Heart left ventricle (tissue), 16 donors: ENCODE data around the gene NDRG3. TPM values are rescaled to one million over a fixed set of nuclear protein-coding genes. Genes with fewer than 3 reads are reported as not detected.
A peak's percentile ranks its signal among the peaks of the same experiment; 100 is the strongest.

ENCODE experiments used
- ATAC-seq, 4 donors: fragments of 200-7000 bp; cut with Tn5 transposase; one replicate each; pipeline ENCODE4 v1.9.1; 2020 to 2022; ENCODE audit warnings: moderate library complexity in 4 of 4, mild to moderate bottlenecking in 3 of 4, moderate number of reproducible peaks in 1 of 4
- DNase-seq, 5 donors: peaks; one replicate each; pipeline ENCODE4 v3.0.0-alpha.2; 2020
- H3K27ac ChIP-seq, 12 donors: fragments of 200-600 bp; sonication (generic) in 4 of 12; one replicate each; pipeline versions ENCODE4 v1.5.0 to v1.8.0; 2016 to 2022; ENCODE audit warnings: mild to moderate bottlenecking in 2 of 12
- H3K27me3 ChIP-seq, 9 donors: fragments of 200-600 bp; sonication (generic) in 2 of 9; one replicate each; pipeline versions ENCODE4 v1.5.1 to v1.8.0; 2016 to 2022; ENCODE audit warnings: mild to moderate bottlenecking in 3 of 9
- H3K36me3 ChIP-seq, 9 donors: fragments of 200-600 bp; sonication (generic) in 2 of 9; one replicate each; pipeline versions ENCODE4 v1.5.0 to v1.8.0; 2018 to 2022; ENCODE audit warnings: mild to moderate bottlenecking in 2 of 9
- H3K4me1 ChIP-seq, 12 donors: fragments of 200-600 bp; sonication (generic) in 4 of 12; one replicate each; pipeline versions ENCODE4 v1.5.0 to v1.8.0; 2016 to 2022; ENCODE audit warnings: mild to moderate bottlenecking in 3 of 12
- H3K4me3 ChIP-seq, 12 donors: fragments of 200-600 bp; sonication (generic) in 4 of 12; one replicate each; pipeline versions ENCODE4 v1.5.0 to v1.8.0; 2017 to 2022; ENCODE audit warnings: mild to moderate bottlenecking in 9 of 12, moderate library complexity in 4 of 12
- H3K9me3 ChIP-seq, 12 donors: fragments of 200-600 bp; sonication (generic) in 4 of 12; one replicate each; pipeline versions ENCODE4 v1.5.0 to v1.8.0; 2016 to 2022; ENCODE audit warnings: mild to moderate bottlenecking in 1 of 12
- CTCF ChIP-seq, 12 donors: fragments of 200-600 bp; sonication (generic) in 4 of 12; IDR thresholded peaks; one replicate each; pipeline versions ENCODE4 v1.5.0 to v1.8.0; 2018 to 2022; ENCODE audit warnings: antibody characterized with exemption in 12 of 12, mild to moderate bottlenecking in 5 of 12
- POLR2A ChIP-seq, 2 donors: fragments of 450-650 bp; IDR thresholded peaks; one replicate each; pipeline ENCODE4 v1.6.1; 2017; ENCODE audit warnings: antibody characterized with exemption in 2 of 2, mild to moderate bottlenecking in 2 of 2, moderate library complexity in 2 of 2
- WGBS, 4 donors: extraction: QIAGEN DNeasy Blood & Tissue Kit in 2 of 4; methylation state at CpG; one replicate each; pipeline versions ENCODE4 v1.1.5 to v1.1.7; 2013 to 2018; 5-methylcytosine and 5-hydroxymethylcytosine counted together
- intact Hi-C, 10 donors: fragments of 100-400 bp; cut with DNase I; formaldehyde crosslinking; loops; one replicate each; pipeline versions ENCODE4 v1.11.1 to v1.14.2; 2022
- polyA plus RNA-seq, 2 donors: library from polyadenylated mRNA; stranded (reverse); fragments of 200-250 nt; gene quantifications; one replicate each; pipeline ENCODE4 v1.2.3, GENCODE V29; 2013
- total RNA-seq, 9 donors: library from RNA; depleted of rRNA in 2 of 9; stranded (reverse); fragments of >200 nt in 2 of 9; fragmentation: NEBNext Ultra II Directional in 3 of 9; extraction: Animal tissue kit (Norgen Biotek cat#: 25700) in 3 of 9; gene quantifications; one replicate each; pipeline versions ENCODE4 v1.1.0 to v1.2.4, GENCODE V29; 2016 to 2023
- donor health status: ischemic (EF 13 %, LVEDD 7.1; RV severe dilation, severe dysfunction).
- donor health status: healthy with polysubstance abuse.
- donor health status: DM: no; HTN: yes; CAD: no.
- donor health status: DM: no; HTN: no; CAD: no.
- donor health status: ischemic (EF 25% LVEDD 6.9; RV normal size, moderate dysfunction).
- donor health status: ischemic (EF 25% LVEDD 5.7; RV mildly dilated, moderate dysfunction).
- donor health status: healthy.
- donor health status: DM: yes; HTN: yes; CAD: no.
- donor health status: ischemic (EF 35%, LVEDD 5.7; RV mildly dilated, moderate dysfunction).
- donor health status: nonischemic (EF 11% LVEDD 7.7; RV severe dilation, severe dysfunction).
- donor health status: DM: yes; HTN: yes; CAD: no.
- donor health status: PGD.
- donor health status: ischemic (EF 29% LVEDD 5.4; RV normal size, mild dysfunction).
- donor health status: nonischemic (EF 23%, LVEDD 6.1; RV moderate dilation, normal function).

The NDRG3 gene
- total and polyA plus RNA-seq, 11 donors, result 17.3 to 34.8 (median 29.9) TPM

DNA sequence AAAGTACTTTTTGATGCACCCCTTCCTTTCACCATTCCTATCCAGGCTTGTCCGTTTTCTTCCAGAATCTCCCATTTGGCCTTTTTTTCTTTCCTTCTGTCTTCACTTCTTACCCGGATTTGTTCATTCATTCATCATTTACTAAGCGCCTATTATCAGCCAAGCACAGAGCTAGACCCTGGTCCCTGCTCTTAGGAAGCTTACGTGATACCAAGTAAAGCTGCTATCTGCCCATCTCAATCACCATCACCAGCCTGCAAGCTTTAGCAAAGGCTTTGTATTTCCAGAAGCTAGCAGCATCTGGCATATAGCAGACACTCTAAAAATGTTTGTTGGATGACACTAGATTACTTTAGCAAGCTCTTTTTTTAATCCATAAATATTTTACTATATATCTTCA, 4.8 kb downstream of the NDRG3 start:
- no peaks in the 10 kb centered on the region for H3K9me3 ChIP-seq
- no peak for TF ChIP-seq POLR2A (IDR thresholded peaks at IDR 0.05)
- TF ChIP-seq CTCF (IDR thresholded peaks at IDR 0.05), result no peak
- H3K4me3 ChIP-seq, result no peak overlapping the region
- no peak overlapping the region for H3K27ac ChIP-seq
- H3K36me3 ChIP-seq, result no peaks in the 10 kb centered on the region
- 57 to 64% (median 60%) methylated on average over 4 of the region's 4 CpGs for WGBS, 4 donors
- DNase-seq (no peak), ATAC-seq (no peak)
- H3K4me1 ChIP-seq, result peaks cover 0 to 57% (median 17%) of the 10 kb centered on the region in 12 donors
- intact Hi-C loops, result loop anchor here in 2 of 10 donors (10.0 kb wide), 1 partner anchor 186 kb away; no protein-coding TSS in a partner anchor
- H3K27me3 ChIP-seq, result no peaks in the 10 kb centered on the region

DNA sequence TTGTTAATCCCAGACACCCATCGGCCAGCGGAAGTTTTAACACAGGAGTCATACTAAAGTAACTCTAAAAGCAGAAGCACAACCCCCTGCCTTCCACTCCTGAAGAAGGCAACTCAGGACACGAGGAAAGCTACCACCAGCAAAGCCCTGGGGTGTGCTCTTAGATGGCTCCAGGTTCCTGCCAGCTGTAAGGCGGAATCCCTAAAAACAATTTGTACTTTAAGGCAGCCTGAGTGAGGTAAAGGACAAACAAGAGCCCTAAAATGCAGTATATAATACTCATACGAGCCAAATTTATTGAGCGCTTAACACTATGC, 8.7 kb downstream of the NDRG3 start:
- 72 to 79% (median 77%) methylated on average over 6 of the region's 6 CpGs for WGBS, 4 donors
- Histone ChIP-seq H3K27ac (peak overlapping the region in 1 of 12 donors; percentile 31), H3K4me3 (no peak overlapping the region), H3K4me1 (peaks cover 0 to 63% (median 24%) of the 10 kb centered on the region in 12 donors), H3K9me3 (no peaks in the 10 kb centered on the region), H3K27me3 (no peaks in the 10 kb centered on the region), H3K36me3 (no peaks in the 10 kb centered on the region)
- DNase-seq (no peak), ATAC-seq (no peak)
- intact Hi-C loops, result no loop called here
- no peak for TF ChIP-seq POLR2A (IDR thresholded peaks at IDR 0.05)
- TF ChIP-seq CTCF (IDR thresholded peaks at IDR 0.05), result no peak

DNA sequence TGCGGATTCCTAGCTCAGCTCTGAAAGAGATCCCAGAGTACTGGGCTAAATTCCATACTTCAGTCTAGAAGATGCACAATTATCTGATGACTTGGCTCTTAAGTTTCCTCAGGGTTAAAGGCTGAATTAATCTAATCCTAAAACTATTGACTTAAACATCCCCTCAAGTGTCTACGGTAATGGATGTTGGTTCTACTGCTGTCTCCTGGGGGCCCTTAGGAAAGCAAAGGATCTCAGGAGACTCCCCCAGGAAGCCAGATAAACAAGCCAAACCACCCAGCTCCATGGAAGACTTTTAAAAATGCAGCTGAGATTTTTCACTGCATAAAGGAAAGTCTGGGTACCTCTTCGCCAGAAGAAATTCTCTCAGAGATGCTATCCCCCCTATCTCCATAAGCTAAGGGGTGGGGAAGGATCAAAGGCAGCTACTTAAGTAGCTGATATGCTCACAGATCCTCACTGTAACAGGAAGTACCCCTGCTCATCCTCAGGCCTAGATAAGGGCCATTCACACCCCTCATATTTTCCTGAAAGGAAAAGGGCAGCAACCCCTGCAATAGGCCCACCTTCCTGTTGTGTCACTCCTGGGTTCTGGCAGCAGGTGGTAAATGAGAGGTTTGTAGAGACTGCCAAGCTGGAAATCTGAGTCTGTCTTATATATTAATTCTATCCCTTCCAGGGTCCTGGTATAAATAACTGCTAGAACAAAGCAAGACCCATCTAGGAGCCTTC, 9.3 kb downstream of the NDRG3 start:
- Histone ChIP-seq H3K27ac (peak overlapping the region in 1 of 12 donors; percentile 31), H3K9me3 (no peaks in the 10 kb centered on the region), H3K4me1 (peaks cover 0 to 61% (median 23%) of the 10 kb centered on the region in 12 donors), H3K27me3 (no peaks in the 10 kb centered on the region), H3K4me3 (no peak overlapping the region), H3K36me3 (no peaks in the 10 kb centered on the region)
- TF ChIP-seq POLR2A (IDR thresholded peaks at IDR 0.05) (no peak), CTCF (IDR thresholded peaks at IDR 0.05) (no peak)
- WGBS, 4 donors, result 61 to 74% (median 66%) methylated on average over 3 of the region's 3 CpGs
- intact Hi-C loops, result no loop called here
- ATAC-seq (no peak), DNase-seq (no peak)

- ATAC-seq, result no peak
- intact Hi-C loops, result no loop called here
- Histone ChIP-seq H3K9me3 (no peaks in the 10 kb centered on the region), H3K27me3 (no peaks in the 10 kb centered on the region), H3K36me3 (no peaks in the 10 kb centered on the region), H3K27ac (no peak overlapping the region), H3K4me1 (peaks cover 0 to 63% (median 24%) of the 10 kb centered on the region in 12 donors), H3K4me3 (no peak overlapping the region)
- DNase-seq, result no peak
- TF ChIP-seq CTCF (IDR thresholded peaks at IDR 0.05), result no peak
- no peak for TF ChIP-seq POLR2A (IDR thresholded peaks at IDR 0.05)
- WGBS, 4 donors, result 91 to 100% (median 97%) methylated on average over 1 of the region's 1 CpG
Observed at GRCh38 chr20:36732456-36732855, 13.4 kb downstream of the NDRG3 start.
